GM23338 (cell line): Measurements from ENCODE around the gene DCAF7. TPM values are rescaled to one million over a fixed set of nuclear protein-coding genes. Genes with fewer than 3 reads are reported as not detected.

ENCODE experiments used
- ATAC-seq: fragments of 200-7000 bp; cut with Tn5 transposase; 3 replicates; pipeline ENCODE4 v1.9.1; 2020
- DNase-seq: peaks from one replicate; pipeline ENCODE4 v3.0.0-alpha.2; 2015; ENCODE audit warnings: low spot score
- H2AFZ ChIP-seq: fragments of 200-600 bp; sonication (generic); 2 replicates; pipeline ENCODE4 v1.8.0; 2016; ENCODE audit warnings: antibody characterized with exemption, mild to moderate bottlenecking, moderate library complexity
- H3F3A ChIP-seq: fragments of 200-600 bp; sonication (generic); replicated peaks from 2 replicates; pipeline ENCODE4 v1.8.0; 2017; ENCODE audit warnings: antibody characterized with exemption, mixed run types, low read depth
- H3K27ac ChIP-seq: fragments of 200-600 bp; sonication (generic); 2 replicates; pipeline ENCODE4 v1.6.1; 2016; ENCODE audit warnings: low read depth
- H3K27me3 ChIP-seq: fragments of 200-600 bp; sonication (generic); 2 replicates; pipeline ENCODE4 v1.8.0; 2016; ENCODE audit warnings: mild to moderate bottlenecking, mixed run types, moderate library complexity; ENCODE audit not compliant: insufficient read depth
- H3K36me3 ChIP-seq: fragments of 200-600 bp; sonication (generic); 2 replicates; pipeline ENCODE4 v1.8.0; 2016; ENCODE audit warnings: mild to moderate bottlenecking; ENCODE audit not compliant: insufficient read depth
- H3K4me1 ChIP-seq: fragments of 200-600 bp; sonication (generic); 2 replicates; pipeline ENCODE4 v1.8.0; 2016; ENCODE audit warnings: mild to moderate bottlenecking, moderate library complexity; ENCODE audit not compliant: insufficient read depth
- H3K4me2 ChIP-seq: fragments of 200-600 bp; sonication (generic); 2 replicates; pipeline ENCODE4 v1.7.1; 2017; ENCODE audit warnings: mixed run types
- H3K4me3 ChIP-seq: fragments of 200-600 bp; sonication (generic); 2 replicates; pipeline ENCODE4 v1.6.1; 2016; ENCODE audit warnings: mixed run types
- H3K79me2 ChIP-seq: fragments of 200-600 bp; sonication (generic); replicated peaks from 2 replicates; pipeline ENCODE4 v1.8.0; 2017; ENCODE audit warnings: mild to moderate bottlenecking; ENCODE audit not compliant: insufficient read depth
- H3K9me2 ChIP-seq: fragments of 200-600 bp; sonication (generic); 2 replicates; pipeline ENCODE4 v1.8.0; 2017; ENCODE audit not compliant: insufficient read depth
- H4K20me1 ChIP-seq: fragments of 200-600 bp; sonication (generic); replicated peaks from 2 replicates; pipeline ENCODE4 v1.8.0; 2017; ENCODE audit warnings: mild to moderate bottlenecking; ENCODE audit not compliant: insufficient read depth
- H3K27ac Mint-ChIP-seq: 2 replicates; pipeline ENCODE4 v1.8.0; 2020; ENCODE audit warnings: inconsistent platforms, mild to moderate bottlenecking, moderate library complexity, mixed read lengths
- H3K27me3 Mint-ChIP-seq: 3 replicates; pipeline ENCODE4 v1.8.0; 2022; ENCODE audit warnings: low read depth, mild to moderate bottlenecking, moderate library complexity, mixed read lengths, inconsistent platforms; ENCODE audit not compliant: insufficient read depth, poor library complexity
- H3K36me3 Mint-ChIP-seq: 3 replicates; pipeline ENCODE4 v1.8.0; 2021; ENCODE audit warnings: low read depth, mild to moderate bottlenecking, inconsistent platforms, moderate library complexity, mixed read lengths
- H3K4me1 Mint-ChIP-seq: 3 replicates; pipeline ENCODE4 v1.8.0; 2020; ENCODE audit warnings: mild to moderate bottlenecking, inconsistent platforms, mixed read lengths
- H3K4me3 Mint-ChIP-seq: 3 replicates; pipeline ENCODE4 v1.8.0; 2021; ENCODE audit warnings: moderate library complexity, mild to moderate bottlenecking, inconsistent platforms, mixed read lengths
- H3K9me3 Mint-ChIP-seq: 3 replicates; pipeline ENCODE4 v1.8.0; 2020; ENCODE audit warnings: moderate library complexity, mild to moderate bottlenecking, inconsistent platforms, mixed read lengths
- CTCF ChIP-seq, 2 experiments: fragments of 200-600 bp in 1 of 2; sonication (generic) in 1 of 2; conservative IDR thresholded peaks; 2 replicates each; pipeline versions ENCODE4 v1.5.1 to v1.6.1; 2016 to 2017; ENCODE audit warnings: antibody characterized with exemption in 2 of 2, low read depth in 2 of 2, mild to moderate bottlenecking in 2 of 2, moderate library complexity in 1 of 2
- EZH2 ChIP-seq: fragments of 200-600 bp; sonication (generic); IDR thresholded peaks from one replicate; pipeline ENCODE4 v1.8.0; 2017; ENCODE audit warnings: antibody characterized with exemption, mild to moderate bottlenecking, low read depth; ENCODE audit not compliant: unreplicated experiment
- EZH2phosphoT487 ChIP-seq: fragments of 200-600 bp; sonication (generic); IDR thresholded peaks from one replicate; pipeline ENCODE4 v1.8.1; 2018; ENCODE audit warnings: antibody characterized with exemption; ENCODE audit not compliant: unreplicated experiment
- JUNB ChIP-seq: IDR thresholded peaks from one replicate; pipeline ENCODE4 v1.6.1; 2016; ENCODE audit warnings: antibody characterized with exemption; ENCODE audit not compliant: unreplicated experiment
- NANOG ChIP-seq: IDR thresholded peaks from 2 replicates; pipeline ENCODE4 v1.6.1; 2016; ENCODE audit warnings: antibody characterized with exemption, borderline replicate concordance
- POLR2AphosphoS5 ChIP-seq: IDR thresholded peaks from 2 replicates; pipeline ENCODE4 v1.6.1; 2016; ENCODE audit warnings: antibody characterized with exemption, low read depth
- REST ChIP-seq: IDR thresholded peaks from one replicate; pipeline ENCODE4 v1.6.1; 2018; ENCODE audit warnings: antibody characterized with exemption; ENCODE audit not compliant: unreplicated experiment
- STAT1 ChIP-seq: IDR thresholded peaks from one replicate; pipeline ENCODE4 v1.6.1; 2016; ENCODE audit warnings: antibody characterized with exemption; ENCODE audit not compliant: unreplicated experiment
- ZNF114 ChIP-seq: fragments of 250-450 bp; sonication (Bioruptor Pico); IDR thresholded peaks from 2 replicates; pipeline ENCODE4 v1.5.0; 2020; ENCODE audit warnings: mild to moderate bottlenecking, moderate library complexity
- ZNF462 ChIP-seq: fragments of 250-450 bp; sonication (Bioruptor Pico); IDR thresholded peaks from 2 replicates; pipeline ENCODE4 v1.5.0; 2020; ENCODE audit warnings: mild to moderate bottlenecking, moderate library complexity
- polyA plus RNA-seq: library from polyadenylated mRNA; unstranded; fragments of >200 nt; fragmentation: Nextera tagmentation; extraction: Ambion mirVana; gene quantifications from 2 replicates; pipeline ENCODE4 v1.2.1, GENCODE V29; 2016
- total RNA-seq: library from RNA; depleted of rRNA; stranded (reverse); fragments of >200 nt; shearing (Covaris generic); gene quantifications from 2 replicates; pipeline ENCODE4 v1.2.3, GENCODE V29; 2014
- TF ChIP-seq, protein P1 (sequence below): IDR thresholded peaks from 2 replicates; pipeline ENCODE4 v1.6.1; 2016; ENCODE audit warnings: antibody characterized with exemption

The DCAF7 gene
- total and polyA plus RNA-seq, 2 experiments from 2014 or later: 31.3 to 60.1 TPM

DNA sequence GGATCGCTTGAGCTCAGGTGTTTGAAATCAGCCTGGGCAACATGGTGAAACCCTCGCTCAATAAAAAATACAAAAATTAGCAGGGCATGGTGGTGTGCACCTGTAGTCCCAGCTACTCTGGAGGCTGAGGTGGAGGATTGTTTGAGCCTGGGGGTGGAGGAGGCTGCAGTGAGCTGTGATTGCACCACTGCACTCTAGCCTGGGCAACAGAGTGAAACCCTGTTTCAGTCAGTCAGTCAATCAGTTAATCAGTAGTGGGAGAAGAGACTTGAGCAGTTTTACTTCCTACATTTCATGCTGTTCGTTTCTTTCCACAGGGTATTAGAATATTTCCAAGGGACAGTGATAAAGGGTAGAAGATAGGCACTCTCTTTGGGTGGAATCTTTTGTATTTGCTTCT, 80.8 kb downstream of the DCAF7 start:
- no peak overlapping the region for H3K27ac Mint-ChIP-seq
- Histone ChIP-seq H3K27me3 (no peaks in the 10 kb centered on the region), H3K79me2 (peaks cover 50% of the 10 kb centered on the region), H3K4me3 (no peak overlapping the region), H3K36me3 (no peaks in the 10 kb centered on the region), H4K20me1 (peaks cover 14% of the 10 kb centered on the region; the same call in 1 of the 2 replicates), H3K4me1 (peaks cover 24% of the 10 kb centered on the region), H3K9me2 (no peaks in the 10 kb centered on the region), H3K4me2 (no peak overlapping the region; the same call in 1 of the 2 replicates), H3F3A (no peaks in the 10 kb centered on the region), H2AFZ (no peak overlapping the region), H3K27ac (0 out of 2 replicates have a peak overlapping the region, but pooled peaks have one; percentile 5)
- DNase-seq (no peak), ATAC-seq (no peak)
- H3K27me3 Mint-ChIP-seq: no peaks in the 10 kb centered on the region
- no peak for TF ChIP-seq NANOG
- no peak for TF ChIP-seq REST
- TF ChIP-seq EZH2phosphoT487: no peak
- no peak for TF ChIP-seq JUNB
- no peak for TF ChIP-seq ZNF114 (CRISPR knock-in tag)
- TF ChIP-seq ZNF462 (CRISPR knock-in tag): no peak
- no peak for TF ChIP-seq CTCF (conservative IDR thresholded peaks at IDR 0.05; ENCODE audit: low read depth in 2 of 2)
- TF ChIP-seq POLR2AphosphoS5: no peak
- TF ChIP-seq, protein P1, sequence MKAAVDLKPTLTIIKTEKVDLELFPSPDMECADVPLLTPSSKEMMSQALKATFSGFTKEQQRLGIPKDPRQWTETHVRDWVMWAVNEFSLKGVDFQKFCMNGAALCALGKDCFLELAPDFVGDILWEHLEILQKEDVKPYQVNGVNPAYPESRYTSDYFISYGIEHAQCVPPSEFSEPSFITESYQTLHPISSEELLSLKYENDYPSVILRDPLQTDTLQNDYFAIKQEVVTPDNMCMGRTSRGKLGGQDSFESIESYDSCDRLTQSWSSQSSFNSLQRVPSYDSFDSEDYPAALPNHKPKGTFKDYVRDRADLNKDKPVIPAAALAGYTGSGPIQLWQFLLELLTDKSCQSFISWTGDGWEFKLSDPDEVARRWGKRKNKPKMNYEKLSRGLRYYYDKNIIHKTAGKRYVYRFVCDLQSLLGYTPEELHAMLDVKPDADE: no peak
- TF ChIP-seq EZH2: no peak
- TF ChIP-seq STAT1: no peak
- peaks cover 27% of the 10 kb centered on the region for H3K4me1 Mint-ChIP-seq
- H3K4me3 Mint-ChIP-seq: no peak overlapping the region
- peaks cover 2% of the 10 kb centered on the region; the same call in 1 of the 3 replicates for H3K36me3 Mint-ChIP-seq
- no peaks in the 10 kb centered on the region for H3K9me3 Mint-ChIP-seq
